Mucosa of descending colon (tissue), 3 donors: Measurements from ENCODE around the gene PDE3A. TPM values are rescaled to one million over a fixed set of nuclear protein-coding genes. Genes with fewer than 3 reads are reported as not detected.

Experiments
- ATAC-seq: fragments of 200-7000 bp; cut with Tn5 transposase; one replicate; pipeline ENCODE4 v1.9.1; 2020; ENCODE audit warnings: mild to moderate bottlenecking, moderate library complexity
- DNase-seq, 3 donors: peaks; one replicate each; pipeline ENCODE4 v3.0.0-alpha.2; 2020
- H3K36me3 ChIP-seq: fragments of 200-600 bp; one replicate; pipeline ENCODE4 v1.8.0; 2021; ENCODE audit warnings: low read depth, mild to moderate bottlenecking
- H3K4me1 ChIP-seq: fragments of 200-600 bp; one replicate; pipeline ENCODE4 v1.8.0; 2021; ENCODE audit warnings: low read depth, mild to moderate bottlenecking
- H3K4me3 ChIP-seq: fragments of 200-600 bp; one replicate; pipeline ENCODE4 v1.8.0; 2021; ENCODE audit warnings: mild to moderate bottlenecking
- H3K9me3 ChIP-seq: fragments of 200-600 bp; one replicate; pipeline ENCODE4 v1.8.0; 2021; ENCODE audit warnings: mild to moderate bottlenecking
- CTCF ChIP-seq: fragments of 200-600 bp; IDR thresholded peaks from one replicate; pipeline ENCODE4 v1.8.0; 2022; ENCODE audit warnings: antibody characterized with exemption, mild to moderate bottlenecking
- intact Hi-C, 2 donors: fragments of 100-400 bp; cut with DNase I in 1 of 2; cut with micrococcal nuclease in 1 of 2; formaldehyde crosslinking; loops; one replicate each; pipeline versions ENCODE4 v1.11.0 to v1.11.1; 2022; cut with DNase I, micrococcal nuclease
- total RNA-seq, 3 donors: library from RNA; stranded (reverse); fragmentation: NEBNext Ultra II Directional in 2 of 3; extraction: Animal tissue kit (Norgen Biotek cat#: 25700) in 2 of 3; gene quantifications; one replicate each; pipeline versions ENCODE4 v1.2.1 to v1.2.4, GENCODE V29; 2021 to 2023
- donor health status: DM: no; HTN: no; CAD: no; lungs with moderate emphysema.
- donor health status: DM: no; HTN: no; CAD: no.
- donor health status: DM: no; HTN: yes; CAD: no.

PDE3A gene
- total RNA-seq, 3 donors from 2014 or later: 47.2 to 84.1 (median 83.9) TPM

- H3K36me3 ChIP-seq: no peaks in the 10 kb centered on the region
- peak; percentile 91 for ATAC-seq
- no peaks in the 10 kb centered on the region for H3K9me3 ChIP-seq
- intact Hi-C loops: no loop called here
- peaks cover 31% of the 10 kb centered on the region for H3K4me1 ChIP-seq
- no peak for TF ChIP-seq CTCF
- DNase-seq: no peak
- no peak overlapping the region for H3K4me3 ChIP-seq
These were observed 22.5 kb downstream of the PDE3A start for GRCh38 chr12:20390846-20391245.

- no peak overlapping the region for H3K4me3 ChIP-seq
- no peaks in the 10 kb centered on the region for H3K36me3 ChIP-seq
- H3K4me1 ChIP-seq: peaks cover 31% of the 10 kb centered on the region
- intact Hi-C loops: no loop called here
- ATAC-seq: no peak
- no peak for DNase-seq
- no peak for TF ChIP-seq CTCF
- H3K9me3 ChIP-seq: no peaks in the 10 kb centered on the region
These were observed 24.0 kb downstream of the PDE3A start for GRCh38 chr12:20392339-20392738.

GRCh38 chr12:20393707-20394106 is 25.4 kb downstream of the PDE3A start:
- ATAC-seq: peak; percentile 72
- intact Hi-C loops: no loop called here
- Histone ChIP-seq H3K4me3 (no peak overlapping the region), H3K4me1 (peaks cover 35% of the 10 kb centered on the region), H3K9me3 (no peaks in the 10 kb centered on the region), H3K36me3 (no peaks in the 10 kb centered on the region)
- DNase-seq: no peak
- TF ChIP-seq CTCF: no peak

- Histone ChIP-seq H3K4me3 (no peak overlapping the region), H3K36me3 (no peaks in the 10 kb centered on the region), H3K4me1 (peaks cover 27% of the 10 kb centered on the region), H3K9me3 (no peaks in the 10 kb centered on the region)
- intact Hi-C loops: no loop called here
- TF ChIP-seq CTCF: no peak
- DNase-seq: no peak
- no peak for ATAC-seq
These were observed 27.6 kb downstream of the PDE3A start for GRCh38 chr12:20395791-20396550.

GRCh38 chr12:20398686-20399085 is 30.3 kb downstream of the PDE3A start:
- no peaks in the 10 kb centered on the region for H3K9me3 ChIP-seq
- no peak for TF ChIP-seq CTCF
- H3K4me3 ChIP-seq: no peak overlapping the region
- no peak for DNase-seq
- ATAC-seq: no peak
- intact Hi-C loops: no loop called here
- peaks cover 15% of the 10 kb centered on the region for H3K4me1 ChIP-seq
- H3K36me3 ChIP-seq: no peaks in the 10 kb centered on the region
